Coronary artery (tissue), 2 donors: ENCODE data around the gene USB1.
A peak's percentile ranks its signal among the peaks of the same experiment; 100 is the strongest.

ENCODE experiments used
- DNase-seq: peaks from one replicate; pipeline ENCODE4 v3.0.0-alpha.2; 2017; ENCODE audit warnings: low spot score
- H3K27ac ChIP-seq, 2 donors: fragments of 200-600 bp; sonication (generic); one replicate each; pipeline ENCODE4 v1.5.1; 2016 to 2019
- H3K4me3 ChIP-seq: fragments of 200-600 bp; sonication (generic); 2 replicates; pipeline ENCODE4 v1.5.1; 2016; ENCODE audit warnings: mild to moderate bottlenecking, moderate library complexity
- TF ChIP-seq, protein P1 (sequence below): fragments of 200-600 bp; sonication (generic); IDR thresholded peaks from one replicate; pipeline ENCODE4 v1.5.1; 2019; ENCODE audit warnings: antibody characterized with exemption

USB1 gene

DNA sequence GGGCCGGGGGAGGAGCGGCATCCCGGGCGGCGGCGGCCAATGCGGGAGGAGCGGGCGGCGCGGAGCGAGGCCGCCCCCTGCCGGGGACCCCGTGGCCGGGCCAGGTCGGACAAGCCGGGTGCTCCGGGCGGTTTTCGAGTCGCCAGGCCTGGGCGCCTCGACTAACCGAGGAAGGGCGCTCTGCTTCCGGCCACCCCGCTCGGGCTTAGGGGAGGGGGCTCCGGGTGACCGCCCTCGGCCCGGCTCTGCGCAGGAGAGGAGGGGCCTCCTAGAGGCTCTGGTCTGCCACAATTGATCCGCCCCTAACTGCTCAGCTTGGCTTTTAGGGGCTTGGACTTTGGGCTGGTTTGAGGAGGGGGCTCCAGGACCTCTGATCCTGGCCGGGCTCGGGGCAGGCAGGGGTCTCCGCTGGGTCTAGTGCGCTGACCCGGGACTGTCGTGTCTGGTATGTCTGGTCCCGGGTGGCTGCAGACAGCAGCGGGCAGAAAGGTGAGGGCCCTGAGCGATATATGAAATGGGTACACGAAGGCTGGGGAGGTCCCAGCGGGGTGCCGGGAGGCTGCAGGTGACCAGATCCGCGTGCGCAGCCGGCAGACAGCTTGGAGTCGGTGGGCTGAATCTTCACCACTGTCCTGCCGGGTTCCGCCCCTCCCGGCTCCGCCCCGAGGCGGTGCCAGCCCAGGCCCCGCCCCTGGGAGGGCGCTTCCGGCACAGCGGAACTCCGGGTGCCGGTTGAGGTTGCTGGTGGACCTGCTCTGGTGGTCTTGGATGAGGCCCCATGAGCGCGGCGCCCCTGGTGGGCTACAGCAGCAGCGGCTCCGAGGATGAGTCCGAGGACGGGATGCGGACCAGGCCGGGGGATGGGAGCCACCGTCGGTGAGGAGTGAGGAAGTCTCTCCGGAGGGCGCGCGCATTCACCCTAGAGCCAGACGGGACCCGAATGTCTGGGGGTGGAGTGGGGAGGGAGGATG is at the start of gene USB1:
USB1 (plus strand) TSS at position 702 of the 971 bp plus-strand sequence; CDS start at position 779, 77 bp downstream.
- peak; percentile 88 for DNase-seq
- Histone ChIP-seq H3K27ac (peak within 1 kb of the TSS; percentile 82 to 93), H3K4me3 (peak within 1 kb of the TSS; percentile 79)
- TF ChIP-seq, protein P1, sequence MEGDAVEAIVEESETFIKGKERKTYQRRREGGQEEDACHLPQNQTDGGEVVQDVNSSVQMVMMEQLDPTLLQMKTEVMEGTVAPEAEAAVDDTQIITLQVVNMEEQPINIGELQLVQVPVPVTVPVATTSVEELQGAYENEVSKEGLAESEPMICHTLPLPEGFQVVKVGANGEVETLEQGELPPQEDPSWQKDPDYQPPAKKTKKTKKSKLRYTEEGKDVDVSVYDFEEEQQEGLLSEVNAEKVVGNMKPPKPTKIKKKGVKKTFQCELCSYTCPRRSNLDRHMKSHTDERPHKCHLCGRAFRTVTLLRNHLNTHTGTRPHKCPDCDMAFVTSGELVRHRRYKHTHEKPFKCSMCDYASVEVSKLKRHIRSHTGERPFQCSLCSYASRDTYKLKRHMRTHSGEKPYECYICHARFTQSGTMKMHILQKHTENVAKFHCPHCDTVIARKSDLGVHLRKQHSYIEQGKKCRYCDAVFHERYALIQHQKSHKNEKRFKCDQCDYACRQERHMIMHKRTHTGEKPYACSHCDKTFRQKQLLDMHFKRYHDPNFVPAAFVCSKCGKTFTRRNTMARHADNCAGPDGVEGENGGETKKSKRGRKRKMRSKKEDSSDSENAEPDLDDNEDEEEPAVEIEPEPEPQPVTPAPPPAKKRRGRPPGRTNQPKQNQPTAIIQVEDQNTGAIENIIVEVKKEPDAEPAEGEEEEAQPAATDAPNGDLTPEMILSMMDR = peak; percentile 76

DNA sequence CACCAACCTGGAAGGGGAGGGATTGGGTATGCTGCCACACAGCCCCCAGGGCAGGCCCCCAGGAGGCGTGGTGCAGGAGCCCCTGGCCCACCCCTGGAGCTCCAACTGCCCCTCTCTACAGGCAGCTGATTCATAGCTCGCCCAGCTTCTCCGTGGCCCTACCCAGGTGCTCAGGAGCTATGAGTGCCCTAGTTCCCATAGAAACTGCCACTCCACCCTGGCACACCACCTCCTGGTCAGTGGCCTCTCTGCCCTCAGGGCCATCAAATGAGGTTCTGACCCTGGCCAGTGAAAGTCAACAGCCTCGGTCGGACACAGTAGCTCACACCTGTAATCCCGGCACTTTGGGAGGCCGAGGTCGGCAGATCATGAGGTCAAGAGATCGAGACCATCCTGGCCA is 48.3 kb upstream of the USB1 start:
- Histone ChIP-seq H3K4me3 (no peak overlapping the region), H3K27ac (no peak overlapping the region)
- TF ChIP-seq, protein P1 = no peak
- no peak for DNase-seq

DNA sequence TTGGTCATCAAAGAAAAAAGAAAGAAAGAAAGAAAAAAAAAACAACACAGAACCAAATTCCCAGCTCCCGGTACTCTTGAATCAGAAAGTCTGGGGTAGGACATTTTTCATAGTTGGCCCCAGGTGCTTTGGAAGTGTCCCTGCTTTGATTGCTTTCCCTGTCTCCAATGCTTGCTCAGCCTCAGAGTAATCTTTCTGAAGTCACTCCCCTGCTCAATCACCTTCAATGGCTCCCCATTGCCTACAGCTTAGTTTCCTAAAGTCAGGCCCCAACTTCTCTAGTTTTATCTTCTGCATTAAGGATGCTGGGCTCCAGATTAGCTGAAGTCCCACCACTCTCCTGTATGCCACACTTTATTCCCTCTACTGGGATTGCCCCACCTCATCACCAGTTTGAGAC is 47.4 kb upstream of the USB1 start:
- TF ChIP-seq, protein P1 = no peak
- no peak for DNase-seq
- Histone ChIP-seq H3K4me3 (no peak overlapping the region), H3K27ac (no peak overlapping the region)

- Histone ChIP-seq H3K27ac (no peak overlapping the region), H3K4me3 (no peak overlapping the region)
- DNase-seq = no peak
- TF ChIP-seq, protein P1 = no peak
Measured at GRCh38 chr16:57955572-57956188, 45.5 kb upstream of the USB1 start.

DNA sequence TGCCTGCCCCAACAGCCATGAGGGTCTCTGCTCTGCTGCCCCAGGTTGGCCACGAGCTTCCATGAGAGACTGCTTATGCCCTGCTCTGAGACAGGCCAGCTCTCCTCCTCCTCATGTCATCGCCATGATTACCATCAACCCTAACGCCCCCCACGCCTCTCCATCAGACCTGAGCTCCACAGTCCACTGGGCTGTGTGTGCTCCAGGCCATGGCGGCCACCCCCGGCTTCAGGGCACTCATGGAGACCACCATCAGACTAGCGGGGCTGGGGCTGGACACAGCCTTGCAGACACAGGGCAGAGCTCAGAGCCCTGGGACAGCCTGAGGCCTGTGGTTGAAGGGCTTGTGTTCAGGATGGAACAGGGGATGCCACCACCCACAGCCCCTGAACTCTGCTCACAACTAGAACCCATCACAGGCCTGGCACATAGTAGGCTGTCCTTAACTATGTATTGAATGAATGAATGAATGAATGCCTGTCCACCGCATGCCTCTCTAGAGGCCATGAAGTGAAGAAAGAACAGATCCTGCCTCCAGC is 44.9 kb upstream of the USB1 start:
- no peak for DNase-seq
- Histone ChIP-seq H3K4me3 (no peak overlapping the region), H3K27ac (no peak overlapping the region)
- TF ChIP-seq, protein P1 = no peak

DNA sequence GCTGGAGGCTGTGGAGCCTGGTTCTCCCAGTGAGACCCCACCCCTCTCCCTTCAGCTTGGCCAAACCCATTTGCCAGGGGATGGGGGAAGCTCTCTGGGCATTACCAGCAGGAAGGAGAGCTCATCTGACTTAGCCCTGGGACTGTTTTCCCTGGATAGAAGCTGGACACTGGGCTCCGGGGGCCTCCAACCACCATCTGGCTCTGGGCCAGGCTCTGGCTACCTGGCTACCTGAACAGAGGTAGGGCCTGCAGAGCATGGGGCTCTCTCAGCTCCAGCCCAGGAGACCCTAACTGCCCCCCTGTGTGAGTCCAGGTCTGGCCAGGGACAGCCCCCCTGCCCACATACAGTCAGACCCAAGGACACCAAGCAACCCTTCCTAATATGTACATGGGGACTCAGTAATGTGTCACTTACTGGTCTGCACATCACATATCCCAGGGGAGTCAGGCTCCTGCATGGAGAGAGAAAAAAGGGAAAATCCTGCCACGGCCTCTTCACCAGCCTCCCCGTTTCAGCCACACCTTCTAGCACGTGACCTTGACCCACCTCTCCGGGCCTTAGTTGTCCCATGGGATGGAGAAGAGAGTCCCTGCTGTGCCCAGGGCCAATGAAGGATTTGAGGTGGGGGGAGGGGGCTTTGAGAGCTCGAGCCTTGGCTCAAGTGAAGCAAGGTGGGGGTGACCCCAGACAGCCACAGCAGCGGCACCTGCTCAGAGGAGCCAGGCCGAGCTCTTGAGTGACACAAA is 44.1 kb upstream of the USB1 start:
- no peak for DNase-seq
- no peak overlapping the region for H3K27ac ChIP-seq
- no peak overlapping the region for H3K4me3 ChIP-seq
- TF ChIP-seq, protein P1 = no peak
